ENCODE results near the gene ZSCAN12. TPM values are rescaled to one million over a fixed set of nuclear protein-coding genes. Genes with fewer than 3 reads are reported as not detected.

ZSCAN12 gene
- total RNA-seq, 2 experiments from 2014 or later: 2.0 to 2.3 TPM

DNA sequence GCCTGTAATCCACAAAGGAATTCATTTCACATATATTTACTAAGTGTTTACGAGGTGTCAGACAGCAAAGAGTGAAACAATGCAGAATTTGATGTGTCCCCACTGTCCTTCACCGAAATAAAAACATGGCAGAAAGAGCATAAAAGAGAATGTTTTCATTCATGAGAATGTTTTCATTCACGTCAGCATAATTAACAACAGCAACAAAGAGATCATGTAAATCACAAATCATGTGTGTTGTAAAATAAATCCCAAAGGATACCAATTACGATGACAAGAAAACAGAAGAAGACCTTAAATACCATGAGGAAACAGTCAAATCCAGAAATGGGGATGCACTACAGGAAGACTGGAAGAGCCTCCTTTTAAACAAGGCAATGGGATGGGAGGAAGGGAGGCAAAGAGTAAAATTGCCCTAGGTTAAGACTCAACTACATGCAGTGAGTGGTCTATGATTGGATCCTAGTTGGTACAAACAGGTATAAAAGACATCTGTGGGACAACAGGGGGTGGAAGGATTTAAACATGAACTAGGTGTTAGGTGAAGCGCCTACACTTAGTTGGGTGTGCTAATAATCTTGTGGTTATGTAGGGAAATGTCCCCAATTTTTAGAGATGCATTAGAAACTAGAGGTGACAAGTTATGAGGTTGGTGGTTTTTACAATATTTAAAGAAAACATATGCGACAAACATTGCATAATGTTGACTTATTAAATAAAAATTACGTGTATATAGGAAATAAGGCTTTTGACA, 65.1 kb downstream of the ZSCAN12 start:
- Mint-ChIP-seq H3K4me3 (no peak overlapping the region), H3K36me3 (ENCODE audit: low read depth) (no peaks in the 10 kb centered on the region), H3K27me3 (no peaks in the 10 kb centered on the region), H3K4me1 (ENCODE audit: low read depth) (peaks cover 5% of the 10 kb centered on the region), H3K9me3 (no peaks in the 10 kb centered on the region), H3K27ac (no peak overlapping the region)
- no peak for ATAC-seq (ENCODE audit: poor library complexity)
- DNase-seq: peak in 1 of 14 experiments; percentile 12
- H3K4me3 ChIP-seq (ENCODE audit: low read length): no peak overlapping the region
- no peaks in the 10 kb centered on the region for H3K36me3 ChIP-seq (ENCODE audit: insufficient read depth, low read length)
- H3K27me3 ChIP-seq (ENCODE audit: control insufficient read depth in 1 of 2, insufficient read depth in 2 of 2, low read length in 2 of 2): no peaks in the 10 kb centered on the region
- H3K27ac ChIP-seq (ENCODE audit: low read depth in 1 of 2, low read length in 2 of 2): peak overlapping the region; percentile 36 to 81
- ChIA-PET POLR2A (interaction anchor here (0.7 to 2.2 kb wide), 7 partner anchors 15 to 498 kb away, joined by 3 to 18 read pairs (median 7); partner anchors contain the start of genes ZKSCAN3, ZKSCAN8 and ZSCAN26), CTCF (interaction anchor here (0.6 to 3.6 kb wide), 2 partner anchors 21 to 65 kb away, joined by 3 to 17 read pairs; no protein-coding TSS in a partner anchor)
- no peaks in the 10 kb centered on the region for H3K9me3 ChIP-seq (ENCODE audit: control insufficient read depth in 1 of 2, insufficient read depth in 1 of 2, low read length in 2 of 2)
- TF ChIP-seq, protein P1, sequence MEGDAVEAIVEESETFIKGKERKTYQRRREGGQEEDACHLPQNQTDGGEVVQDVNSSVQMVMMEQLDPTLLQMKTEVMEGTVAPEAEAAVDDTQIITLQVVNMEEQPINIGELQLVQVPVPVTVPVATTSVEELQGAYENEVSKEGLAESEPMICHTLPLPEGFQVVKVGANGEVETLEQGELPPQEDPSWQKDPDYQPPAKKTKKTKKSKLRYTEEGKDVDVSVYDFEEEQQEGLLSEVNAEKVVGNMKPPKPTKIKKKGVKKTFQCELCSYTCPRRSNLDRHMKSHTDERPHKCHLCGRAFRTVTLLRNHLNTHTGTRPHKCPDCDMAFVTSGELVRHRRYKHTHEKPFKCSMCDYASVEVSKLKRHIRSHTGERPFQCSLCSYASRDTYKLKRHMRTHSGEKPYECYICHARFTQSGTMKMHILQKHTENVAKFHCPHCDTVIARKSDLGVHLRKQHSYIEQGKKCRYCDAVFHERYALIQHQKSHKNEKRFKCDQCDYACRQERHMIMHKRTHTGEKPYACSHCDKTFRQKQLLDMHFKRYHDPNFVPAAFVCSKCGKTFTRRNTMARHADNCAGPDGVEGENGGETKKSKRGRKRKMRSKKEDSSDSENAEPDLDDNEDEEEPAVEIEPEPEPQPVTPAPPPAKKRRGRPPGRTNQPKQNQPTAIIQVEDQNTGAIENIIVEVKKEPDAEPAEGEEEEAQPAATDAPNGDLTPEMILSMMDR (IDR thresholded peaks at IDR 0.05): no peak
- intact Hi-C loops (cut with DNase I, micrococcal nuclease): loop anchor here in 1 of 2 experiments (10.0 kb wide), 1 partner anchor 110 kb away; the partner anchor contains the start of gene ZSCAN23
- peaks cover 23% of the 10 kb centered on the region for H3K4me1 ChIP-seq (ENCODE audit: insufficient read depth, low read length)

DNA sequence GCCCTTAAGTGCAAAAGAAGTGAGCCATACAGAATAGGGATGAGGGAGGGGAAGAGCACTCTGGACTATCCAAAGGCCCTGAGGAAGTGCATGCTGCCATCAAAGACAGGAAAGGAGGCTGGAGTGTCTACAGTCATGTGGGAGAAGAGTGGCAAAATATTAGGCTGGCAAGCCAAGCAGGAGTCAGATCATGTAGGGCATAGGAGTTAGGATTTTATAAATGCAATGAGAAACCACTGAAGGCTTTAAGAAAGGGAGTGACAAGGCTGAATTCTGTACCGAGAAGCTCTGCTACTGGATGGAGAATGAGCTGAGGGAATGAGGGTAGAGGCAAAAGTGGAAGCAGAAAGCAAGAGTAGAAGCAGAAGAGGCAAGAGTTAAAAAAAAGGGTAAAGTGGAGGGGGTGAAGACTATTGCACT, 65.9 kb downstream of the ZSCAN12 start:
- TF ChIP-seq, protein P1 (IDR thresholded peaks at IDR 0.05): no peak
- ATAC-seq (ENCODE audit: poor library complexity): no peak
- Histone ChIP-seq H3K36me3 (ENCODE audit: insufficient read depth, low read length) (no peaks in the 10 kb centered on the region), H3K4me3 (ENCODE audit: low read length) (no peak overlapping the region), H3K27ac (ENCODE audit: low read depth in 1 of 2, low read length in 2 of 2) (no peak overlapping the region), H3K9me3 (ENCODE audit: control insufficient read depth in 1 of 2, insufficient read depth in 1 of 2, low read length in 2 of 2) (peaks cover 0 to 4% of the 10 kb centered on the region in 2 experiments), H3K27me3 (ENCODE audit: control insufficient read depth in 1 of 2, insufficient read depth in 2 of 2, low read length in 2 of 2) (no peaks in the 10 kb centered on the region), H3K4me1 (ENCODE audit: insufficient read depth, low read length) (peaks cover 23% of the 10 kb centered on the region)
- Mint-ChIP-seq H3K4me3 (peak overlapping the region; percentile 76), H3K27ac (no peak overlapping the region), H3K27me3 (no peaks in the 10 kb centered on the region), H3K36me3 (ENCODE audit: low read depth) (peaks cover 7% of the 10 kb centered on the region), H3K9me3 (peaks cover 3% of the 10 kb centered on the region), H3K4me1 (ENCODE audit: low read depth) (peaks cover 5% of the 10 kb centered on the region)
- ChIA-PET CTCF (interaction anchor here (0.6 kb wide), 1 partner anchor 65 kb away, joined by 3 read pairs; no protein-coding TSS in a partner anchor), POLR2A (interaction anchor here (0.7 kb wide), 1 partner anchor 67 kb away, joined by 3 read pairs; the partner anchor contains the start of gene ZSCAN26)
- intact Hi-C loops (cut with DNase I, micrococcal nuclease): loop anchor here in 1 of 2 experiments (10.0 kb wide), 1 partner anchor 111 kb away; the partner anchor contains the start of gene ZSCAN23
- no peak for DNase-seq

DNA sequence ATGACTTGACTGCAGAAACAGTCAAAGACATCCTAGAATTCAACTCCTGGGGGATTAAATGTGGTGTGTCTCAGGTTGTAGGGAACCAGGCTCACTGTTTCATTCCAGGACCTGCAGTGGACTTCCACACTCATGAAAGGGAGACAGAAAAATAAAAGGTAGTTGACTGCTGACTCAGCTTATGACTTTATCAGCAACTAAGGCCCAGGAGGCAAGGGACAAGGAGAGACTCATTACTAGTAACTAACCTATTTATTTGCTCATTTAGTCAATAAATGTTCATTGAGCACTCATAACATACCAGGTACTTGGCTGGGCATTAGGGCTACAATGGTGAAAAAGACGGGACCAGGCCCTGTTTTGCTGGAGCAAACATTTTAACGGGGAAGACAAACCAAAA, 66.5 kb downstream of the ZSCAN12 start:
- Mint-ChIP-seq H3K9me3 (peaks cover 3% of the 10 kb centered on the region), H3K4me1 (ENCODE audit: low read depth) (peaks cover 5% of the 10 kb centered on the region), H3K4me3 (peak overlapping the region; percentile 34), H3K36me3 (ENCODE audit: low read depth) (peaks cover 7% of the 10 kb centered on the region), H3K27me3 (no peaks in the 10 kb centered on the region), H3K27ac (no peak overlapping the region)
- Histone ChIP-seq H3K27ac (ENCODE audit: low read depth in 1 of 2, low read length in 2 of 2) (no peak overlapping the region), H3K4me1 (ENCODE audit: insufficient read depth, low read length) (peaks cover 23% of the 10 kb centered on the region), H3K9me3 (ENCODE audit: control insufficient read depth in 1 of 2, insufficient read depth in 1 of 2, low read length in 2 of 2) (peaks cover 0 to 4% of the 10 kb centered on the region in 2 experiments), H3K27me3 (ENCODE audit: control insufficient read depth in 1 of 2, insufficient read depth in 2 of 2, low read length in 2 of 2) (no peaks in the 10 kb centered on the region), H3K36me3 (ENCODE audit: insufficient read depth, low read length) (no peaks in the 10 kb centered on the region), H3K4me3 (ENCODE audit: low read length) (no peak overlapping the region)
- intact Hi-C loops (cut with DNase I, micrococcal nuclease): loop anchor here in 1 of 2 experiments (10.0 kb wide), 1 partner anchor 112 kb away; the partner anchor contains the start of gene ZSCAN23
- DNase-seq: no peak
- CTCF ChIA-PET: no interaction called here
- no peak for ATAC-seq (ENCODE audit: poor library complexity)
- POLR2A ChIA-PET: no interaction called here
- TF ChIP-seq, protein P1 (IDR thresholded peaks at IDR 0.05): no peak
